ENCODE results near the gene RRBP1. TPM values are rescaled to one million over a fixed set of nuclear protein-coding genes. Genes with fewer than 3 reads are reported as not detected.

Gene RRBP1
- total and polyA plus RNA-seq, 2 of the 4 experiments (the other 2 are of a cell fraction) = 90.2 to 136 TPM

DNA sequence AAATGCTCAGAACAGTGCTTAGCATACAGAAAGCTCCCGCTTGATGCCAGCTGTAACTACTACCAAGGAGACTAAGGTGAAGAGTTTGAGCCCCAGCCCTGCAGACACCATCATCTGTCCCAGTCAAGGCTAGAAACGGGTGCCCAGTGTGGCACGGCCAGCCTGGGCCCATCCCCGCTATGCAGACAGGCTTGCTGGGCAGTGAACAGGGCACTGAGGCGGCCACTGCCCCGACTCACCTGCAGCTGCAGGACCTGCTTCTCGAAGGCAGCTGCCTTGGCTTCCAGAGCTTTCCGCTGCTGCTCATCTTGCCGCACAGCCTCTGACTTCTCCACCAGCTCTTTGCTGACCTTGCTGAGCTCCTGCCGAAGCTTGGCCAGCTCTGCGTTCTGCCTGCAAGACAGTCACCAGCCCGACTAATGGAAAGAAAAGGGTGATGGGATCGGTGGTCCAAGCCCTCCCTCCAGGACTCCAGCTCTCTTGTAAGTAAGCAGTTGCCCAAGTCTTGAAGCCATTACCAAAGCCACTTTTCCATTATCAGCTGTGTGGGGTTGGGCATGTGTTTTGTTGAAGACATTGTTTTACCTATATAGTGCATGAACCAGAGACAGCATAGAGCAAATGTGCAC, 48.7 kb downstream of the RRBP1 start:
- no peaks in the 10 kb centered on the region; the same call in 1 of the 2 replicates for H3K4me1 ChIP-seq (ENCODE audit: control insufficient read depth, insufficient read depth, low read length)
- no peak for ATAC-seq (ENCODE audit: low read depth)
- H3K23ac ChIP-seq (ENCODE audit: low read depth, low read length) = no peak overlapping the region
- no peak overlapping the region for H2AK9ac ChIP-seq (replicated peaks; ENCODE audit: low read depth, low read length, poor library complexity)
- no peak overlapping the region for H2BK5ac ChIP-seq (ENCODE audit: low read depth, low read length, poor library complexity, severe bottlenecking)
- H2BK20ac ChIP-seq (ENCODE audit: low read depth, low read length) = no peak overlapping the region
- intact Hi-C loops (cut with micrococcal nuclease) = no loop called here
- no peaks in the 10 kb centered on the region for H3K27me3 ChIP-seq (ENCODE audit: control insufficient read depth, insufficient read depth, low read length)
- H3K79me1 ChIP-seq (ENCODE audit: low read depth in 1 of 2, low read length in 2 of 2) = peaks cover 49 to 99% of the 10 kb centered on the region in 2 experiments
- H4K5ac ChIP-seq (ENCODE audit: low read depth, low read length) = no peak overlapping the region
- H4K91ac ChIP-seq (ENCODE audit: insufficient read depth, low read depth, low read length) = no peak overlapping the region
- POLR2A ChIA-PET (ENCODE audit: unreplicated experiment) = interaction anchor here (0.6 kb wide), 1 partner anchor 18 kb away, joined by 3 read pairs; no protein-coding TSS in a partner anchor
- in situ Hi-C loops (cut with MboI; ENCODE audit: low sequenced_read_pairs) = loop anchor here (25.0 kb wide), 1 partner anchor 504 kb away; the partner anchor contains the start of genes KAT14 and PET117
- no peak overlapping the region for H2AK5ac ChIP-seq (ENCODE audit: low read depth, low read length)
- H3K9me3 ChIP-seq (ENCODE audit: control insufficient read depth, insufficient read depth, low read length) = no peaks in the 10 kb centered on the region
- BruUV-seq (replicated peaks) = no TSS peak
- H2BK120ac ChIP-seq (ENCODE audit: low read depth, low read length) = no peak overlapping the region
- no peak overlapping the region for H2BK15ac ChIP-seq (ENCODE audit: low read depth, low read length)
- no peak overlapping the region for H3K9ac ChIP-seq (ENCODE audit: low read depth, low read length)
- no peak overlapping the region for H3K27ac ChIP-seq (ENCODE audit: insufficient read depth, low read length)
- no peak overlapping the region for H2AFZ ChIP-seq (replicated peaks; ENCODE audit: low read length, poor library complexity)
- H3K4ac ChIP-seq (ENCODE audit: low read depth, low read length) = no peak overlapping the region
- no peaks in the 10 kb centered on the region for H3K9me1 ChIP-seq (ENCODE audit: insufficient read depth, low read length)
- no peak overlapping the region for H3K4me2 ChIP-seq (ENCODE audit: low read depth, low read length)
- no peak overlapping the region for H3K4me3 ChIP-seq (ENCODE audit: insufficient read depth, low read depth, low read length)
- no peak overlapping the region for H3K14ac ChIP-seq (replicated peaks; ENCODE audit: low read depth, low read length)
- no peak for TF ChIP-seq POLR2A (IDR thresholded peaks at IDR 0.05; ENCODE audit: low read depth, low read length)
- no peak for TF ChIP-seq FOS (IDR thresholded peaks at IDR 0.05; ENCODE audit: low read depth, low read length)
- TF ChIP-seq CEBPB (IDR thresholded peaks at IDR 0.05; ENCODE audit: low read depth, low read length) = no peak
- no peak for TF ChIP-seq USF2 (IDR thresholded peaks at IDR 0.05; ENCODE audit: low read depth, low read length)
- TF ChIP-seq NFE2L2 (IDR thresholded peaks at IDR 0.05; ENCODE audit: low read depth, low read length) = no peak
- no peak for TF ChIP-seq CHD1 (IDR thresholded peaks at IDR 0.05; ENCODE audit: low read depth, low read length)
- no peak for TF ChIP-seq CTCF (conservative IDR thresholded peaks at IDR 0.05; ENCODE audit: low read depth, low read length)
- H3K36me3 ChIP-seq (ENCODE audit: control insufficient read depth, insufficient read depth, low read length) = peaks cover 100% of the 10 kb centered on the region
- no peak overlapping the region for H3K56ac ChIP-seq (ENCODE audit: extremely low read depth, insufficient read depth, low read length)
- no peak overlapping the region for H3K18ac ChIP-seq (ENCODE audit: low read depth, low read length)
- H4K8ac ChIP-seq (ENCODE audit: low read depth in 2 of 2, low read length in 2 of 2) = no peak overlapping the region
- H4K20me1 ChIP-seq (ENCODE audit: insufficient read depth, low read length) = peaks cover 98% of the 10 kb centered on the region
- 100% methylated on average over 4 of the region's 13 CpGs; no CpG with 5 or more reads in 1 of the 2 experiments for WGBS, 2 experiments (ENCODE audit: extremely low coverage in 2 of 2, insufficient read length in 1 of 2)
- CTCF ChIA-PET = interaction anchor here (0.6 kb wide), 1 partner anchor 305 kb away, joined by 3 read pairs; no protein-coding TSS in a partner anchor
- dilution Hi-C loops (cut with HindIII; ENCODE audit: low sequenced_read_pairs, unreplicated experiment) = no loop called here
- DNase-seq = no peak
